Erythroblast (primary cell): ENCODE results near the gene TRIM27.
"Not testable (repeated sequence)": the region's sequence is repeated elsewhere in the genome, so short reads cannot be mapped to it uniquely, and the experiment has no call there.

ENCODE experiments used
- DNase-seq, 2 experiments: peaks; one replicate each; lab custom pipeline; 2025; lab: John Stamatoyannopoulos, UW
- GATA1 ChIP-seq: IDR thresholded peaks from 2 replicates; pipeline ENCODE4 v1.6.1; 2011; ENCODE audit warnings: low read depth, mild to moderate bottlenecking, control low read depth, low read length, moderate library complexity
- POLR2A ChIP-seq: IDR thresholded peaks from 2 replicates; pipeline ENCODE4 v1.6.1; 2011; ENCODE audit warnings: mild to moderate bottlenecking, low read length

The TRIM27 gene

DNA sequence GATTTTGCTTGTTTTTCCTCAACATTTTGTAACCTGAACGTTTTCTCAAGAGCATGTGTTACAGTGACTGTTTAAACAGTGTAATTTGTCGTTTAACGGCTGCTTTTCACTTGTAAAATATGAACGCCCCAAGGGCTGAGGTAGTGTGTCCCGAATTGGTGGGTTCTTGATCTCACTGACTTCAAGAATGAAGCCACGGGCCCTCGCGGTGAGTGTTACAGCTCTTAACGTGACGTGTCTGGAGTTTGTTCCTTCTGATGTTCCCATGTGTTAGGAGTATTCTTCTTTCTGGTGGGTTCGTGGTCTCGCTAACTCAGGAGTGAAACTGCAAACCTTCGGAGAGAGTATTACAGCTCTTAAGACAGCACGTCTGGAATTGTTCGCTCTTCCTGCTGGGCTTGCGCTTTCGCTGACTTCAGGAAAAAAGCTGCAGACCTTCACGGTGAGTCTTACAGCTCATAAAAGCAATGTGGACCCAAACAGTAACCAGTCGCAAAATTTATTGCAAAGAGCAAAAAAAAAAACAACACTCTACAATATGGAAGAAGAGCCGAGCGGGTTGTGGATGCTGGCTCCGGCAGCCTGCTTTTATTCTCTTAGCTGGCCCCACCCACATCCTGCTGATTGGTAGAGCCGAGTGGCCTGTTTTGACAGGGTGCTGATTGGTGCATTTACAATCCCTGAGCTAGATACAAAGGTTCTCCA lies 25.1 kb upstream of the TRIM27 start:
- DNase-seq: no peak
- TF ChIP-seq POLR2A: no peak
- no peak for TF ChIP-seq GATA1

DNA sequence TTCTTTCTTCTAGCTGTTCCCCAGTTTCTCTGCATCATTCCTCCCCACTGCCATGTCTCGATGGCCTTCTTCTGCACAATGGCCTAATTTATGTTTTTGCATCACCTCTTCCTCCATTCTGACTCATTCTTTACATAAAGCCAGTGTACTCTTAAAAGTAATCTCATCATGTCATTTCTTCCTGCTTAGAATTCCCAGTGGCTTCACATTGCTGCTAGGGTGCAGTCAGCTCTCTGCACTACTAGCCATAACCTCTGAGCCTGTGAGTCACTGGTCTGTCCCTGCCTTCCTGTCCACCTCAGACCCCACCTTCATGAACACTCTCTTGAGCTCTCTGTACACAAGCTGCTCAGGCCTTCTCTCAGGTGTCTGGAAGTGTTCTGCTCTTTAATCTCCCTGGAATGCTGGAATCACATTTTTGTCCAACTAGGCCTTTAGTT lies 24.1 kb upstream of the TRIM27 start:
- no peak for DNase-seq
- TF ChIP-seq POLR2A (no peak), GATA1 (no peak)

DNA sequence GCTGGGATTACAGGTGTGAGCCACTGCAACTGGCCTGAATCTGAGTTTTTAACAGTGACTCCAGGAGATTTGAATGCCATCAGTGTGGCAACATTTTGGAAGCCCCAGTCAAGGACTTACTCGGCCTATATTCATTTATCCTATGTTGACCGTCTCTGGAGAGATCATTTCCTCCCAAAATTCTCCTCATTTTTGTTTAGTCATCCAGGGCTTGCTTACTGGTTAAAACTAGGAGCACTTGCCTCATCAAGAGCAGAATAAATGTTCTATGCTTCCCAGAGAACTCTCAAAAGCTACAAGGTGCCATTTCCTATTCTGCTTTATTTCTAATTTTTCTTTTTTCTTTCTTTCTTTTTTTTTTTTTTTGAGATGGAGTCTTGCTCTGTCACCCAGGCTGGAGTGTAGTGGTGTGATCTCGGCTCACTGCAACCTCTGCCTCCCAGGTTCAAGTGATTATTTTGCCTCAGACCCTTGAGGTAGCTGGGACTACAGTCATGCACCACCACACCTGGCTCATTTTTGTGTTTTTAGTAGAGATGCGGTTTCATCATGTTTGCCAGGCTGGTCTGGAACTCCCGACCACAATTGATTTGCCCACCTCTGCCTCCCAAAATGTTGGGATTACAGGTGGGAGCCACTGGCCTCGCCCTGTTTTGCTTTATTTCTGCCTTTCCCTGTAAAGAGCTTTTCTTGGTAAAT lies 23.4 kb upstream of the TRIM27 start:
- no peak for DNase-seq
- TF ChIP-seq POLR2A (no peak), GATA1 (no peak)

DNA sequence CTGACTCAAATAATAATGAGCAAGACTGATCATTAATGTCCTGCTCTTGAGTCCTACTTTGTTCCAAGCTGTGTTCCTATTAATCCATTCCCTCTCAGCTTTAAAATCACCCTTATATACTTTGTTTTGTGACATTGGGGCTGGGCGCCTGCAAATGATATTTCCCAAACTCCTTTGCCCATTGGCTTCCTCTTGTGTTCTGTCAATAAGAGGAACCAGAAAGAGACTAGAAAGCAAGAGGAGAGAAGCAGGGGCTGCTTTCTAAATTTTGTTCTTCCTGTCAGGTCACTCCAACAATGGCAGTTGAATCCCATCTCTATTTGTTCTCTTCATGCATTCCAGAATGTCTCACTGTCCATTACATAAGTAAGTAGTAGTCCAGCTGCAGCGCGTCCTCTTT lies 21.6 kb upstream of the TRIM27 start:
- TF ChIP-seq GATA1 (no peak), POLR2A (no peak)
- no peak for DNase-seq

DNA sequence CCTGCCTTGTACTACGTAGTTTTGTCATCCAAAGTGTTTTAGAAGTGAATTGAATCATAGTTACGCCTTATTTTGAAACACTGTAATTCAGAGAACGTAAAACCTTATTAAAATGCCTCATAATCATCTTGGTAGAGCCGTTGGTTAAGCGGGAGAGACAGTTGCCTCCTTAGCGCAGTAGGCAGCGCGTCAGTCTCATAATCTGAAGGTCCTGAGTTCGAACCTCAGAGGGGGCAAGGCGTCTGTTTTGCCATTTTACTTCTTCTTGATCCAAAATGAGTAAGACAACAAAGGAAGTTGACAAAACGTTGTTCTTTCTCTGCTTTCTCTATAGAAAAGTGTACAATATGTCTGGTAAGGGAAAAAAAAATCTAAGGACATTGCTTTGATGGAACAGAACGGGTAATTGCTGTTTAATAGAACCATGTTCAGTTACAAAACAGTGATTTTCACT lies 20.7 kb upstream of the TRIM27 start:
- TF ChIP-seq POLR2A (no peak), GATA1 (no peak)
- DNase-seq: peak; percentile 88 to 94

DNA sequence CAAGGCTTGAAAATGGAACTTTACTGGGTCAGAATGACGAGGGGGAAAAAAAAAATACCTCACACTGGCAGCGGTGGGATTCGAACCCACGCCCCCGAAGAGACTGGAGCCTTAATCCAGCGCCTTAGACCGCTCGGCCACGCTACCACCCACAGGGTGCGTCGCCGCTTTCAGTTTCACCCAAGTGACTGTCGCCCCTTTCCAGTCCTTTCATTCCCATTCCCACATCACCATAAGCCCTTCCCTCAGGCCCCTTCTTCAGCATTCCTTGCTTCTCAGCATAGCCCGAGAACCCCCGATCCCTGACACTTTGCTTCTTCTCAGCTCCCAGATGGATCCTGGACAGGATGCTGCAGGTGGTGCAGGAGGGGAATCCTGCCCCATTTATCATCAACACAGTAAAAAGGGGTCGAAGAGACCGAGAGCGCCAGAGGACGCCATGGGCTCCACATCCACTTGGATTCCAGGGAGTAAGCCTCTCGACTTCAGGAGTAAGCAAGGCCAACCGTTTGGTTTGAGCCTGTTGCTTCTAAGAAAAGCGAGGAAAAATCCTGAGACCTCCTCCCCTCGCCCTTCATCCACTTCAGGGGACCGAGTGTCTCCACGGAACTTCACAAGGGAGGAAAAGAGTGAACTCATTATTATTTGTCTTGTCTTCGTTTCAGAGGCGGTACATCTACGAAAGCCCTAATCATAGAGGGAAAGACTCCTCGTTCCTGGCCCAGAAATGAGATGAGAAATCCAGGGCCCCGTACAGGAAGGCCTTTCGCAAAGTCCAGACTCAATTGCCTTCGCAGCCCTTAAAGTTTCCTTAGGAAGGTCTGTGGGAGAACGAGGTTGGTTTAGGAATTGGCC lies 20.0 kb upstream of the TRIM27 start:
- peak; percentile 88 to 93 for DNase-seq
- TF ChIP-seq GATA1: no peak
- TF ChIP-seq POLR2A: no peak

DNA sequence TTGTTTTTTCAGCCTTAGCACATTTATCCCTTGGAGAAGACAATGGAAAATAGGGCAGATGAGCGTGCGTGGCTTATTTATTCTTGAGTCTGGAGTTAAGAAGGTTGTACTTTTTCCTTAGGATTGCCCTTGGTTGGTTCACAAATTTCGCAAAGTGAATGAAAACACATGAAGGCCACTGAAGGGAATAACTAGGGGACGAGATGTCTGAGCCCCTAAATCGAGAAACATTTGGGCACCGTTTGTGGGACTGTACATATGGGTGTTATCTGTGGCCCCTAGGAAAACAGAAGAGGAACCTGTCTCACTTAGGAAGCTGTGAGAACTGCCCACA lies 19.4 kb upstream of the TRIM27 start:
- DNase-seq: no peak

DNA sequence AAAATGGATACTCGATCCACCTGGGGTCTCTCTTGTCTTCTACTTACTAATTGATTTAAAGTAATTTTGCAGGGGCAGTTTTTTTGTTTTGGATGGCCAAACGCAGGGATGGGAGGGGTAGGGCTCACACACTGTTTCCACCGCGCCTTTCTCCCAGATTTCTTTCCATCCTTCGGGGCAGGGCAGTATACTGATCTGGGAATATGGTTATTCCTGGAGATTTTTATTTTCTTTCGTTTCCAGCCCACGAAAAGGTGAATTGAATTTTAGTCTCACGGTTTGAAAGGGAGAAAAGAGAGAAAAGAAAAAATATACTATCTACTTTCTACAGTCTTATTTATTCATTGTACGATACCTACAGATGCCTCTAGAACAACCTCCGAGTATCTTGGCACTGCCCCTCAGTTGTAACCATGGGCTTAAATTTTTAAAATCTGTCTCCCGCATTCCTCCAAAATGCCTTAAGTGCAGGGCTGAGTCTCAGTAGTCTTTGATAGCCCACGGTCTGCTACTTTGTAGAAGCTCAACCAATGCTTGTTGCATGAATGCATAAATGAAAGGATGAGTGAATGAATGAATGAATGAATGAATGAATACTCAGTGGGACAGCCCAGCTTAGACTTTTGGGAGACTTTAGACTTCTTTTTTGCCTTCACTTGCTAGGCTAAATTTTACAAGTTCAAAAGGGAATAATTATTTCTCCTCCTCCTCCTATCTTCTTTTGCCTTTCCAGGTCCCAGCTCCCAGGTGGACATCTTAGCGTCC lies 18.1 kb upstream of the TRIM27 start:
- DNase-seq: peak in 1 of 2 experiments; percentile 36
- TF ChIP-seq POLR2A (no peak), GATA1 (no peak)

More for the DNA sequence above, 19.4 kb upstream of the TRIM27 start:
- TF ChIP-seq GATA1 (no peak), POLR2A (no peak)

DNA sequence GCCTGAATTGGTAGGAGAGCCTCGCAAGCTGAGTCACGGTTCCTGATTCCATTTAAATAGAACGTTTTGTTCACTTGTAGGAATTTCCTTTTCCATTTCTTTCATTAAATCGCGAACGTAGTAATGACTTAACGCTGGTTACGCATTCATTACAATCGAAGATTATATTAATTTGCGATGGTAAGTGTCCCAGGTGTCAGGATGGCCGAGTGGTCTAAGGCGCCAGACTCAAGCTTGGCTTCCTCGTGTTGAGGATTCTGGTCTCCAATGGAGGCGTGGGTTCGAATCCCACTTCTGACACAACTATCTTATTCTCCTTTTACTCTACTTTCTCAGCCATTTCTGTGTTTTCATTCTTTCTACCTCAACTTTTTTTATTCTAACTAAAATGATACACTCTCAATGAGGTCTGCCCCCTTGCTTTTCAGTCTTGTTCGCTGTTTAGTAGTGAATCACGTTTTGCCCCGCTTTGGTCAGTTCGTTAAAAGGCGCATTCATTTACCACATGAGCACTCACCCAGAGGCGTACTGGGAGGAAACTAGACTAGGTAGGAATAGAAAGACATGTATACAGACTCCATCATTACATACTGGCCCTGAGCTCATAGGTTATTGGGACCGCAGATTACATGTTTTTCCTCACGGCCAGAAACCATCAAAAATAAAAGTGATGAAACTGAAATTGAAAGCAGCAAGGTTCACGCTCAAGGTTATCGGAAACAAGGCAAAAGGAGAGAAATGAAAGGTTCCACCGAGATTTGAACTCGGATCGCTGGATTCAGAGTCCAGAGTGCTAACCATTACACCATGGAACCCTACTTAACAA lies 17.3 kb upstream of the TRIM27 start:
- peak; percentile 89 to 93 for DNase-seq
- TF ChIP-seq POLR2A: no peak

DNA sequence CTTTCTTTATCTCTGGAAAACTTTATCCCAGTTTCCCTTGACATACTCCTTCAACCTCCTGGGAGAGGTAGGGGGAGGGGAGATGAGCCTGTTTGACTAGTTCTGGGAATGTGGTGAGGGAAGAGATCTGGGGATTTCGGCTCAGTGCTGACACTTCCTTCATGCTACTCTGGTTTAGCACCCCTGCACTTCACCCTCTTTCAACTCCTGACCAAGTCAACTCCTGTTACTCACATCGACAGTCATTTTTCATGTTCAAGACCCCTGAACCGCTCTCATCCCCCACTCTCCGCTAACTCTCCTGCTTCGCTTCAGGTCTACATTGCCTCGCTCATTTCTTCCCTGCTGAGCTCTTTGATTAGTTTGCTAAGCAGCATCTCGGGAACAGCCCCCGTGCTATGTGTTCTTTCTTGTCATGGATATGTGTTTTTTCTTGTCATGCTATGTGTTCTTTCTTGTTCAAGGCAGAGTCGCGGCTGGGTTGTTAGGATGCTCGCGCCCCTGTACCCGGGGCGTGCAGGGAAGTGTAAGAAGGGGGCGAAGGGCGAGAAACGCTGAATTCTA lies 16.6 kb upstream of the TRIM27 start:
- no peak for DNase-seq
- TF ChIP-seq GATA1 (no peak), POLR2A (no peak)

DNA sequence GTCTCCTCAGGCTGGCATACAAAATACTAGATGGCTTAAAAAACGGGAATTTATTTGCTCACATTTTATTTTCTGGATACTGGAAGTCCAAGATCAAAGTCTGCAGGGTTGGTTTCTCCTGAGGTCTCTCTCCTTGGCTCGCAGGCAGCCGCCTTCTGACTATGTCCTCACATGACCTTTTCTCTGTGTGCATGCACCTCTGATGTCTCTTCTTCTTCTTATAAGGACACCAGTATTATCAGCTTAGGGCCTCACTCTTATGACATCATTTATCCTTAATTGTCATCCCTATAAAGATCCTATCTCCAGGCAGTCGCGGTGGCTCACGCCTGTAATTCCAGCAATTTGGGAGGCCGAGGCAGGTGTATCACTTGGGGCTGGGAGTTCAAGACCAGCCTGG lies 9.3 kb upstream of the TRIM27 start:
- DNase-seq: no peak
- TF ChIP-seq POLR2A: no peak
- TF ChIP-seq GATA1: no peak

DNA sequence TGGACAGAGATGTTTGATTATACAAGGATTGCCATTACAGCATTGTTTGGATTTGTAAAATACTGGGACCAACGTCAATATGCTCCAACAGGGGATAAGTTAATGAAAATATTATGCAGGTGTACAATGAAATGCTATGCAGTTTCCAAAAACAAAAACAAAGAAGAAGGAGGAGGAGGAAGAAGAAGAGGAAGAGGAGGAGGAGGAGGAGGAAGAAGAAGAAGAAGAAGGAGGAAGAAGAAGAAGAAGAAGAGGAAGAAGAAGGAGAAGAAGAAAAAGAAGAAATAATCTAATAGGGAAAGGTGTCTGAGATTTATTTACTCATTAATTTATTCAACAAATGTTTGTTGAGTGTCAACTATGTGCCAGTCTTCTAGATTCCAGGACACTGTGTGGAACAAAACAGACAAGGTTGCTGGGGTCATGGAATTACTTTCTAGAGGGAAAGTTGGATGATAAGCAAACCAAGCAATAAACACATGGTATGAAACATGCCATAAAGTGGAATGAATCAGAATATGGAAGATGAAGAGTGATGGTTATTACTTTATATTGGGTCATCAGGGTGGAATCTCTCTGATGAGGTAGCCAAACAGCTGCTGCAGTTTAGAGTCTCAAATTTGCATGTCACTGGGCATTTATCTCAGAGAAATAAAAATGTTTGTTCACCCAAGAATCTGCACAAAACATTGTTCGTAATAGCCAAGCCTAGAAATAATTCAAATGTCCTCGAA lies 6.3 kb upstream of the TRIM27 start:
- TF ChIP-seq POLR2A (no peak), GATA1 (no peak)
- DNase-seq: no peak

DNA sequence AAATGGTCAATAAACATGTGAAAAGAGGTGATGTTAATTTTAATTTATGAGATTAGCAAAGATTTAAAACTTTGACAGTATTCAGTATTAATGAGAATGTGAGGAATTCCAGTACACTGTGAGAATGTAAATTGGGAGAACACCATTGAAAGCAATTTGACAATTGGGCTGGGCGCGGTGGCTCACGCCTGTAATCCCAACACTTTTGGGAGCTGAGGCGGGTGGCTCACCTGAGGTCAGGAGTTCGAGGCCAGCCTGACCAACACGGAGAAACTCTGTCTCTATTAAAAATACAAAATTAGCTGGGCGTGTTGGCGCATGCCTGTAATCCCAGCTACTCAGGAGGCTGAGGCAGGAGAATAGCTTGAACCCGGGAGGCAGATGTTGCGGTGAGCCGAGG lies 5.6 kb upstream of the TRIM27 start:
- DNase-seq: not testable (repeated sequence)
